ENCODE results near the gene EMILIN1.

DNA sequence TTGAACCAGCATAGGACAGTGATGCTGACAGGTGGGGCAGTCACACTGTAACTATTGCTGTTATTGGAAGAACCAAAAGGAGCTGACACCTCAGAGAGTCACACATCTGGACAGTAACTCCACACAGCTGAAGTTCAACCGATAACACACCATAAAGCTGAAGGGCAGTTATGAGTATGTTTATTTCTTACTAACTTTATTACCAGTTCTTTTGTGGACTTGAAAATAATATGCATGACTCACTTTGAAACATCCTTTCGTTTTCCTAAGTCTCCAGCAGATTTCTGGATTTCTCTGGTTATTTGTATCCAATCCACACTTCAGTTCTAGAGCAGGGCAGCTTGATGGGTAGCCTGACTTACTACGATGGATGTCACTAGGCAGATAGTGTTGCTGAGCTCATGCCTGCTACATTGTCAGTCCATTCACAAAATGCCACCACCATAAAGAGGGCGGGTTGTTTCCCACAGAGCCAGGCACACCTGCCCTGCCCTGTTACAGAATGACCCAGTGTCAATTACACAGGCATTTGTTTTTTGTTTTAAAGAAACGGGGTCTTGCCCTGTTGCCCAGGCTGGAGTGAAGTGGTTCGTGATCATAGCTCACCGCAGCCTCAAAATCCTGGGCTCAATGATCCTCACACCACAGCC is 35.3 kb upstream of the EMILIN1 start:
- TF ChIP-seq, protein P1, sequence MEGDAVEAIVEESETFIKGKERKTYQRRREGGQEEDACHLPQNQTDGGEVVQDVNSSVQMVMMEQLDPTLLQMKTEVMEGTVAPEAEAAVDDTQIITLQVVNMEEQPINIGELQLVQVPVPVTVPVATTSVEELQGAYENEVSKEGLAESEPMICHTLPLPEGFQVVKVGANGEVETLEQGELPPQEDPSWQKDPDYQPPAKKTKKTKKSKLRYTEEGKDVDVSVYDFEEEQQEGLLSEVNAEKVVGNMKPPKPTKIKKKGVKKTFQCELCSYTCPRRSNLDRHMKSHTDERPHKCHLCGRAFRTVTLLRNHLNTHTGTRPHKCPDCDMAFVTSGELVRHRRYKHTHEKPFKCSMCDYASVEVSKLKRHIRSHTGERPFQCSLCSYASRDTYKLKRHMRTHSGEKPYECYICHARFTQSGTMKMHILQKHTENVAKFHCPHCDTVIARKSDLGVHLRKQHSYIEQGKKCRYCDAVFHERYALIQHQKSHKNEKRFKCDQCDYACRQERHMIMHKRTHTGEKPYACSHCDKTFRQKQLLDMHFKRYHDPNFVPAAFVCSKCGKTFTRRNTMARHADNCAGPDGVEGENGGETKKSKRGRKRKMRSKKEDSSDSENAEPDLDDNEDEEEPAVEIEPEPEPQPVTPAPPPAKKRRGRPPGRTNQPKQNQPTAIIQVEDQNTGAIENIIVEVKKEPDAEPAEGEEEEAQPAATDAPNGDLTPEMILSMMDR (IDR thresholded peaks at IDR 0.05): no peak
- no peak for TF ChIP-seq POLR2A (IDR thresholded peaks at IDR 0.05)
